ENCODE measurements around the gene GDF2.
A peak's percentile ranks its signal among the peaks of the same experiment; 100 is the strongest.

The GDF2 gene

GRCh38 chr10:47336387-47337134 lies 14.3 kb downstream of the GDF2 start:
- ChIA-PET CTCF (no interaction called here), POLR2A (no interaction called here)
- DNase-seq (ENCODE audit: extremely low spot score) = no peak
- no peak for TF ChIP-seq CTCF (IDR thresholded peaks at IDR 0.05; ENCODE audit: control extremely low read depth, extremely low read depth, low read depth, missing control alignments)

- ChIA-PET POLR2A (no interaction called here), CTCF (no interaction called here)
- DNase-seq (ENCODE audit: extremely low spot score) = no peak
- no peak for TF ChIP-seq CTCF (IDR thresholded peaks at IDR 0.05; ENCODE audit: control extremely low read depth, extremely low read depth, low read depth, missing control alignments)
These were observed 15.1 kb downstream of the GDF2 start for GRCh38 chr10:47337310-47337709.

- CTCF ChIA-PET = interaction anchor here (0.8 to 3.9 kb wide), 7 partner anchors 8 to 313 kb away, joined by 3 to 18 read pairs (median 8); no protein-coding TSS in a partner anchor
- no peak for DNase-seq (ENCODE audit: extremely low spot score)
- TF ChIP-seq CTCF (IDR thresholded peaks at IDR 0.05; ENCODE audit: control extremely low read depth, extremely low read depth, low read depth, missing control alignments) = no peak
- POLR2A ChIA-PET = no interaction called here
These were observed 17.0 kb downstream of the GDF2 start for GRCh38 chr10:47339186-47339735.

DNA sequence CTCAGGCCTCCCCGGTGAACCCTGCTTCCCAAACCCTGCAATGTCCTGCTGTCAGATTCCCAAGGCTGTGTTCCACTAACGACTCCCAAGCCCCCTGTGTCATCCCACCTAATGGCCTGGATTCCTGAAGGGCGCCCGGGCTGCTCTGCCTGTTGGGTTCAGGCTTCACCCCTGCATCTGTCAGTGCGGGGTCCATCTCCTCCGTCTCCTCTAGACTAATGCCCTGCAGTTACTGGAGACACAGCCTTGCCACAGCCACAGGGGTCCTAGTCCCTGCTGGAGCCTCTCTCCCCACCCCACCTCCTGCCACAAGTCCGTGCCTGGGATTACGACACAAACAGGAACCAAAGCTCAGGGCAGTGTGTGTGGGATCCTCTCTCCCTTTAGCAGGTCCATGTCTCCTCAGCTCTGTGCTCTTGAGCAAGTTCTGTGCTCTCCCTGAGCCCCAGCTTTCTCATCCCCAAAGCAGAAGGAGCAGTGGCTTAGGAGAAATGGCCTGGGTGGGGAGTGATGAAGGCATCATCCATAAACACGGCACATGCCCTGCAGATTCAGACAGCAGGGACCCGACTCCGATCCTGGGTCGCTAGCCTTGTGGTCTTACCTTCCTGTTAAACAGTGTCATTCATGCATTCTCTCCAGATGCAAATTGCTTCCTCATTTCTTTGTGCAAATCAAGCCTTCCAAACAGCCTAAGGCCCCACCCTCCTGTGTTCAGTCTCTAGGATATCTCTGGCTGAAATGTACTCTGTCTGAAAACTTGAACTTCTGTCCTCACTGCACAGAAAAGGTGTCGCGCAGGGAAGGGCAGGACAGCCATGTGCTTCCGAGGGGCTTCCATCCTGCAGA lies 17.7 kb downstream of the GDF2 start:
- DNase-seq (ENCODE audit: extremely low spot score) = no peak
- ChIA-PET POLR2A (no interaction called here), CTCF (interaction anchor here (0.9 to 3.9 kb wide), 18 partner anchors 8 to 340 kb away, joined by 3 to 18 read pairs (median 4); no protein-coding TSS in a partner anchor)
- no peak for TF ChIP-seq CTCF (IDR thresholded peaks at IDR 0.05; ENCODE audit: control extremely low read depth, extremely low read depth, low read depth, missing control alignments)

GRCh38 chr10:47340608-47341170 lies 18.4 kb downstream of the GDF2 start:
- ChIA-PET POLR2A (no interaction called here), CTCF (interaction anchor here (0.6 to 3.9 kb wide), 25 partner anchors 9 to 340 kb away, joined by 3 to 18 read pairs (median 4); partner anchors contain the start of gene GDF2)
- DNase-seq (ENCODE audit: extremely low spot score) = peak; percentile 77
- peak; percentile 94 for TF ChIP-seq CTCF (IDR thresholded peaks at IDR 0.05; ENCODE audit: control extremely low read depth, extremely low read depth, low read depth, missing control alignments)
